ENCODE data around the gene OSM.

DNA sequence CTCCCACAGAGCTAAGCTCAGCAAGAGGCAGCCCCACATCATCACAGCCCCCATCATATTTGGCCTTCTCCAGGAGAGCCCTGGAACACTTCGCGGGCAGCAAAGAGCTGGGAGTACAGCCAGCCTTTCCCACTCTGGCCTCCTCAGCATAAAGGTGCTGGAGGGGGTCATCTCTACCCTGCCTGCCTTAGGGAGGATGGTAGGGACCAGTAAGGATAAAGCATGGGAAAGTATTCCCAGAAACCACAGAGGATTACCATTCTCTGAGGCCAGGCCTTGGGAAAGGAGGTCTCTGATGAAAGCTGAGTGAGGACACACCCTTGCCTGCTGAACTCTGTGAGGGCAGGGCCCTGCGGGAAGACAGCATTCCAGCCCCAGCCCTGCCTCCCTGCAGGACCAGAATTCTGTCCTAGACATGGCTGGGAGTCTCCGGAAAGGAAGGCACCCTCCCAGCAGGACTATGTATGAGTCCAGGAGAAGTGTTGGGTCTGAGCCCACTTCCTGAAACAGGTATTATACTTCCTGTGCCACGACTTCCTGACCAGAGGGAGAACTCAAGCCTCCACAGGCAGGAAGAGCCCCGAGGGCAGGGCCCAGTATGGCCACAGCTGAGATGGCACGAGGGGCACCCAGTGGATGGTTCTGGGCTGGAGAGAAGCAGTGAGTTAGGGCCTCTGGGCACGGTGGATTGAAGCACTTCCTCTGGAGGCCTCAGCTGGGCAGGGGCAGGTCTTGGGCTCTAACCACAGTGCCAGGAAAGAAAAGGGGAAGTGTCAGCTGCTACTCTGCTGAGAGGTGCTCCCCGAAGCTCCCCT lies 35.6 kb upstream of the OSM start:
- no peak for TF ChIP-seq EZH2 (IDR thresholded peaks at IDR 0.05; ENCODE audit: insufficient read depth, poor library complexity, severe bottlenecking)
- TF ChIP-seq EZH2phosphoT487 (IDR thresholded peaks at IDR 0.05; ENCODE audit: insufficient read depth, low read depth), result no peak
